Lower leg skin (tissue), 4 donors: ENCODE measurements around the gene ERVK3-1. TPM values are rescaled to one million over a fixed set of nuclear protein-coding genes. Genes with fewer than 3 reads are reported as not detected.

ENCODE experiments used
- DNase-seq, 2 donors: peaks; one replicate each; pipeline ENCODE4 v3.0.0-alpha.2; 2019; ENCODE audit warnings: low spot score in 2 of 2
- H3K4me3 ChIP-seq: fragments of 200-600 bp; sonication (generic); 2 replicates; pipeline ENCODE4 v1.5.1; 2017; ENCODE audit warnings: mild to moderate bottlenecking, low read depth; ENCODE audit not compliant: poor library complexity, severe bottlenecking
- CTCF ChIP-seq, 3 donors: fragments of 450-650 bp; IDR thresholded peaks; one replicate each; pipeline ENCODE4 v1.5.1; 2016; ENCODE audit warnings: antibody characterized with exemption in 3 of 3, mild to moderate bottlenecking in 3 of 3, moderate library complexity in 2 of 3
- POLR2A ChIP-seq, 2 donors: fragments of 450-650 bp; IDR thresholded peaks; one replicate each; pipeline ENCODE4 v1.6.1; 2016 to 2017; ENCODE audit warnings: antibody characterized with exemption in 2 of 2, mild to moderate bottlenecking in 1 of 2, moderate library complexity in 1 of 2
- WGBS, 2 donors: methylation state at CpG; one replicate each; pipeline ENCODE4 v1.1.5; 2018; 5-methylcytosine and 5-hydroxymethylcytosine counted together
- intact Hi-C: fragments of 100-400 bp; cut with DNase I; formaldehyde crosslinking; loops from one replicate; pipeline ENCODE4 v1.15.0; 2023; ENCODE audit warnings: low total_unique reads
- total RNA-seq, 4 donors: library from RNA; depleted of rRNA; stranded (reverse); fragments of >200 nt; gene quantifications; one replicate each; pipeline ENCODE4 v1.1.0, GENCODE V29; 2016

The ERVK3-1 gene
- total RNA-seq, 4 donors from 2014 or later, result 23.3 to 50.1 (median 33.4) TPM

GRCh38 chr19:58352760-58353671 is 47.8 kb downstream of the ERVK3-1 start, which contains the start of gene A1BG:
TSS of gene A1BG (minus strand) at chr19:58353492. CDS start at chr19:58353437, 55 bp downstream.
- no peak within 1 kb of the TSS for H3K4me3 ChIP-seq
- no peak for DNase-seq
- TF ChIP-seq POLR2A (IDR thresholded peaks at IDR 0.05) (no peak), CTCF (IDR thresholded peaks at IDR 0.05) (no peak)
- intact Hi-C loops, result no loop called here
- WGBS, 2 donors, result 80 to 86% methylated on average over 23 to 26 of the region's 26 CpGs

GRCh38 chr19:58353717-58354477 is 48.7 kb downstream of the ERVK3-1 start:
- no peak for DNase-seq
- TF ChIP-seq CTCF (IDR thresholded peaks at IDR 0.05), result no peak
- TF ChIP-seq POLR2A (IDR thresholded peaks at IDR 0.05), result no peak
- intact Hi-C loops, result no loop called here
- 88 to 91% methylated on average over 15 of the region's 15 CpGs for WGBS, 2 donors
- no peak overlapping the region for H3K4me3 ChIP-seq

GRCh38 chr19:58354478-58355030 is 49.4 kb downstream of the ERVK3-1 start:
- intact Hi-C loops, result no loop called here
- no peak for DNase-seq
- TF ChIP-seq CTCF (IDR thresholded peaks at IDR 0.05) (no peak), POLR2A (IDR thresholded peaks at IDR 0.05) (no peak)
- no peak overlapping the region for H3K4me3 ChIP-seq
- WGBS, 2 donors, result 73 to 82% methylated on average over 6 of the region's 6 CpGs

- no peak for TF ChIP-seq POLR2A (IDR thresholded peaks at IDR 0.05)
- no peak for TF ChIP-seq CTCF (IDR thresholded peaks at IDR 0.05)
- intact Hi-C loops, result no loop called here
- no peak overlapping the region for H3K4me3 ChIP-seq
- no peak for DNase-seq
- 92% methylated on average over 10 of the region's 10 CpGs for WGBS, 2 donors
These were observed 50.1 kb downstream of the ERVK3-1 start for GRCh38 chr19:58355215-58355796.

GRCh38 chr19:58355908-58356765 is 51.0 kb downstream of the ERVK3-1 start:
- no peak for DNase-seq
- TF ChIP-seq POLR2A (IDR thresholded peaks at IDR 0.05), result no peak
- no peak for TF ChIP-seq CTCF (IDR thresholded peaks at IDR 0.05)
- H3K4me3 ChIP-seq, result no peak overlapping the region
- WGBS, 2 donors, result 30 to 36% methylated on average over 21 to 63 of the region's 94 CpGs
- intact Hi-C loops, result no loop called here
